Prostate gland (tissue), 2 donors: ENCODE data around the gene SGCD. TPM values are rescaled to one million over a fixed set of nuclear protein-coding genes. Genes with fewer than 3 reads are reported as not detected.

Source experiments
- DNase-seq: peaks from one replicate; pipeline ENCODE4 v3.0.0-alpha.2; 2019; ENCODE audit warnings: low spot score
- H3K27ac ChIP-seq, 2 donors: fragments of 200-600 bp; sonication (generic); 2 replicates each; pipeline ENCODE4 v1.5.1; 2017 to 2019
- H3K27me3 ChIP-seq: fragments of 200-600 bp; sonication (generic); replicated peaks from 2 replicates; pipeline ENCODE4 v1.5.1; 2019; ENCODE audit not compliant: insufficient read depth
- H3K36me3 ChIP-seq, 2 donors: fragments of 200-600 bp; sonication (generic); 1 replicate in 1 of 2; 2 replicates in 1 of 2; pipeline versions ENCODE4 v1.5.1 to v1.8.1; 2017 to 2019
- H3K4me1 ChIP-seq: fragments of 200-600 bp; sonication (generic); replicated peaks from 2 replicates; pipeline ENCODE4 v1.5.1; 2019
- H3K4me3 ChIP-seq, 2 donors: fragments of 200-600 bp; sonication (generic); 2 replicates each; pipeline ENCODE4 v1.5.1; 2017 to 2019
- H3K9me3 ChIP-seq: fragments of 200-600 bp; sonication (generic); 2 replicates; pipeline ENCODE4 v1.5.1; 2017
- CTCF ChIP-seq, 4 experiments: fragments of 200-600 bp in 2 of 4; fragments of 450-650 bp in 2 of 4; sonication (generic) in 2 of 4; IDR thresholded peaks; 1 replicate in 3 of 4; 2 replicates in 1 of 4; pipeline ENCODE4 v1.5.1; 2016 to 2019; ENCODE audit warnings: antibody characterized with exemption in 4 of 4, mild to moderate bottlenecking in 2 of 4, moderate library complexity in 2 of 4
- POLR2A ChIP-seq: fragments of 450-650 bp; IDR thresholded peaks from one replicate; pipeline ENCODE4 v1.6.1; 2016; ENCODE audit warnings: antibody characterized with exemption, mild to moderate bottlenecking
- POLR2AphosphoS5 ChIP-seq: sonication (generic); formaldehyde crosslinking; IDR thresholded peaks from one replicate; pipeline ENCODE4 v1.6.1; 2017; ENCODE audit warnings: antibody characterized with exemption
- WGBS: methylation state at CpG from one replicate; pipeline ENCODE4 v1.1.5; 2018; 5-methylcytosine and 5-hydroxymethylcytosine counted together
- intact Hi-C: fragments of 100-400 bp; cut with DNase I; formaldehyde crosslinking; loops from one replicate; pipeline ENCODE4 v1.14.2; 2022
- total RNA-seq, 2 donors: library from RNA; depleted of rRNA; stranded (reverse); fragments of >200 nt; gene quantifications; one replicate each; pipeline ENCODE4 v1.1.0, GENCODE V29; 2016

The SGCD gene
- total RNA-seq, 2 donors from 2014 or later = 3.2 to 3.6 TPM

GRCh38 chr5:156618601-156619000 is 291.6 kb downstream of the SGCD start:
- H3K9me3 ChIP-seq = no peaks in the 10 kb centered on the region
- H3K4me1 ChIP-seq = no peaks in the 10 kb centered on the region
- no peak overlapping the region for H3K4me3 ChIP-seq
- H3K27me3 ChIP-seq = no peaks in the 10 kb centered on the region
- 85% methylated on average over 8 of the region's 8 CpGs for WGBS
- intact Hi-C loops = no loop called here
- no peaks in the 10 kb centered on the region for H3K36me3 ChIP-seq
- no peak overlapping the region for H3K27ac ChIP-seq
- DNase-seq = no peak
- no peak for TF ChIP-seq POLR2AphosphoS5
- TF ChIP-seq CTCF (IDR thresholded peaks at IDR 0.05) = no peak
- no peak for TF ChIP-seq POLR2A

- H3K27ac ChIP-seq = no peak overlapping the region
- no peak for DNase-seq
- TF ChIP-seq POLR2A (no peak), POLR2AphosphoS5 (no peak), CTCF (IDR thresholded peaks at IDR 0.05) (no peak)
- 85% methylated on average over 1 of the region's 1 CpG for WGBS
- H3K4me3 ChIP-seq = no peak overlapping the region
- no peaks in the 10 kb centered on the region for H3K9me3 ChIP-seq
- H3K36me3 ChIP-seq = no peaks in the 10 kb centered on the region
- no peaks in the 10 kb centered on the region for H3K4me1 ChIP-seq
- H3K27me3 ChIP-seq = no peaks in the 10 kb centered on the region
- intact Hi-C loops = no loop called here
These were observed 294.8 kb downstream of the SGCD start for GRCh38 chr5:156621719-156622118.

GRCh38 chr5:156623381-156624040 is 296.5 kb downstream of the SGCD start:
- WGBS = 73% methylated on average over 5 of the region's 5 CpGs
- no peak overlapping the region for H3K4me3 ChIP-seq
- TF ChIP-seq POLR2A (no peak), CTCF (IDR thresholded peaks at IDR 0.05) (no peak), POLR2AphosphoS5 (no peak)
- DNase-seq = no peak
- H3K36me3 ChIP-seq = no peaks in the 10 kb centered on the region
- intact Hi-C loops = no loop called here
- H3K9me3 ChIP-seq = no peaks in the 10 kb centered on the region
- H3K4me1 ChIP-seq = no peaks in the 10 kb centered on the region
- no peak overlapping the region for H3K27ac ChIP-seq
- H3K27me3 ChIP-seq = no peaks in the 10 kb centered on the region

- TF ChIP-seq POLR2A (no peak), POLR2AphosphoS5 (no peak), CTCF (IDR thresholded peaks at IDR 0.05) (no peak)
- 84% methylated on average over 4 of the region's 4 CpGs for WGBS
- Histone ChIP-seq H3K27me3 (no peaks in the 10 kb centered on the region), H3K9me3 (no peaks in the 10 kb centered on the region), H3K27ac (no peak overlapping the region), H3K4me3 (no peak overlapping the region), H3K36me3 (no peaks in the 10 kb centered on the region), H3K4me1 (no peaks in the 10 kb centered on the region)
- intact Hi-C loops = no loop called here
- no peak for DNase-seq
These were observed 297.7 kb downstream of the SGCD start for GRCh38 chr5:156624686-156625085.

- TF ChIP-seq CTCF (IDR thresholded peaks at IDR 0.05) = no peak
- TF ChIP-seq POLR2AphosphoS5 = no peak
- TF ChIP-seq POLR2A = no peak
- no peak overlapping the region for H3K4me3 ChIP-seq
- no peaks in the 10 kb centered on the region for H3K36me3 ChIP-seq
- no peak overlapping the region for H3K27ac ChIP-seq
- intact Hi-C loops = no loop called here
- no peaks in the 10 kb centered on the region for H3K9me3 ChIP-seq
- no peaks in the 10 kb centered on the region for H3K27me3 ChIP-seq
- no peaks in the 10 kb centered on the region for H3K4me1 ChIP-seq
- no peak for DNase-seq
These were observed 301.5 kb downstream of the SGCD start for GRCh38 chr5:156628421-156628820.
